ENCODE data around the gene ADARB1. TPM values are rescaled to one million over a fixed set of nuclear protein-coding genes. Genes with fewer than 3 reads are reported as not detected.

ADARB1 gene
- total and polyA plus RNA-seq, 2 experiments from 2014 or later: 9.4 to 14.0 TPM

- no peaks in the 10 kb centered on the region for H3K9me3 ChIP-seq (ENCODE audit: low read depth)
- no peak for DNase-seq (ENCODE audit: low read depth in 1 of 2, low spot score in 1 of 2)
- H3K4me1 ChIP-seq (ENCODE audit: low read depth): no peaks in the 10 kb centered on the region
- TF ChIP-seq CTCF (IDR thresholded peaks at IDR 0.05; ENCODE audit: low read depth, low read length): no peak
- H3K27ac ChIP-seq: no peak overlapping the region
- no peaks in the 10 kb centered on the region for H3K36me3 ChIP-seq
- H3K27me3 ChIP-seq: no peaks in the 10 kb centered on the region
- no peak overlapping the region for H3K4me3 ChIP-seq
Observed at GRCh38 chr21:45082736-45083135, 8.4 kb downstream of the ADARB1 start.

GRCh38 chr21:45084121-45084520 lies 9.7 kb downstream of the ADARB1 start:
- no peaks in the 10 kb centered on the region for H3K27me3 ChIP-seq

GRCh38 chr21:45084881-45085536 lies 10.6 kb downstream of the ADARB1 start:
- Histone ChIP-seq H3K4me1 (ENCODE audit: low read depth) (no peaks in the 10 kb centered on the region), H3K27ac (no peak overlapping the region), H3K4me3 (no peak overlapping the region), H3K27me3 (no peaks in the 10 kb centered on the region), H3K36me3 (no peaks in the 10 kb centered on the region), H3K9me3 (ENCODE audit: low read depth) (no peaks in the 10 kb centered on the region)
- TF ChIP-seq CTCF (IDR thresholded peaks at IDR 0.05; ENCODE audit: low read depth, low read length): no peak
- DNase-seq (ENCODE audit: low read depth in 1 of 2, low spot score in 1 of 2): no peak

More at GRCh38 chr21:45084121-45084520, 9.7 kb downstream of the ADARB1 start:
- Histone ChIP-seq H3K9me3 (ENCODE audit: low read depth) (no peaks in the 10 kb centered on the region), H3K36me3 (no peaks in the 10 kb centered on the region), H3K4me3 (no peak overlapping the region), H3K4me1 (ENCODE audit: low read depth) (no peaks in the 10 kb centered on the region), H3K27ac (no peak overlapping the region)
- DNase-seq (ENCODE audit: low read depth in 1 of 2, low spot score in 1 of 2): no peak
- TF ChIP-seq CTCF (IDR thresholded peaks at IDR 0.05; ENCODE audit: low read depth, low read length): no peak

- no peaks in the 10 kb centered on the region for H3K4me1 ChIP-seq (ENCODE audit: low read depth)
- no peak overlapping the region for H3K27ac ChIP-seq
- H3K4me3 ChIP-seq: no peak overlapping the region
- DNase-seq (ENCODE audit: low read depth in 1 of 2, low spot score in 1 of 2): no peak
- no peaks in the 10 kb centered on the region for H3K36me3 ChIP-seq
- TF ChIP-seq CTCF (IDR thresholded peaks at IDR 0.05; ENCODE audit: low read depth, low read length): no peak
- no peaks in the 10 kb centered on the region for H3K9me3 ChIP-seq (ENCODE audit: low read depth)
- H3K27me3 ChIP-seq: no peaks in the 10 kb centered on the region
Observed at GRCh38 chr21:45085700-45086099, 11.3 kb downstream of the ADARB1 start.

GRCh38 chr21:45086337-45086958 lies 12.1 kb downstream of the ADARB1 start:
- no peak overlapping the region for H3K27ac ChIP-seq
- TF ChIP-seq CTCF (IDR thresholded peaks at IDR 0.05; ENCODE audit: low read depth, low read length): no peak
- no peaks in the 10 kb centered on the region for H3K36me3 ChIP-seq
- H3K27me3 ChIP-seq: no peaks in the 10 kb centered on the region
- H3K9me3 ChIP-seq (ENCODE audit: low read depth): no peaks in the 10 kb centered on the region
- H3K4me1 ChIP-seq (ENCODE audit: low read depth): no peaks in the 10 kb centered on the region
- no peak for DNase-seq (ENCODE audit: low read depth in 1 of 2, low spot score in 1 of 2)
- no peak overlapping the region for H3K4me3 ChIP-seq

All from cardiac muscle cell (in vitro differentiated cells and primary cell).